ENCODE data around the gene PDSS2.

Gene PDSS2

GRCh38 chr6:107106165-107106564 is 353.2 kb downstream of the PDSS2 start:
- H3K4me1 ChIP-seq (ENCODE audit: control insufficient read depth, insufficient read depth, low read length, poor library complexity, severe bottlenecking) = peaks cover 5% of the 10 kb centered on the region
- no peak overlapping the region for H3K4me3 ChIP-seq (ENCODE audit: extremely low read depth, insufficient read depth, low read length, poor library complexity, severe bottlenecking)
- H3K27ac ChIP-seq (ENCODE audit: low read depth, low read length, severe bottlenecking) = no peak overlapping the region
- no peaks in the 10 kb centered on the region for H3K36me3 ChIP-seq (ENCODE audit: control insufficient read depth, insufficient read depth, low read length)
- H3K9me3 ChIP-seq (ENCODE audit: control insufficient read depth, low read length) = no peaks in the 10 kb centered on the region
- WGBS, 2 experiments (ENCODE audit: insufficient coverage in 2 of 2) = 47 to 53% methylated on average over 2 to 3 of the region's 3 CpGs

- H3K9me3 ChIP-seq (ENCODE audit: control insufficient read depth, low read length) = no peaks in the 10 kb centered on the region
- WGBS, 2 experiments (ENCODE audit: insufficient coverage in 2 of 2) = 80 to 89% methylated on average over 6 to 7 of the region's 7 CpGs
- H3K4me1 ChIP-seq (ENCODE audit: control insufficient read depth, insufficient read depth, low read length, poor library complexity, severe bottlenecking) = peaks cover 5% of the 10 kb centered on the region
- H3K27ac ChIP-seq (ENCODE audit: low read depth, low read length, severe bottlenecking) = no peak overlapping the region
- H3K4me3 ChIP-seq (ENCODE audit: extremely low read depth, insufficient read depth, low read length, poor library complexity, severe bottlenecking) = no peak overlapping the region
- no peaks in the 10 kb centered on the region for H3K36me3 ChIP-seq (ENCODE audit: control insufficient read depth, insufficient read depth, low read length)
Measured at GRCh38 chr6:107105511-107106116, 353.8 kb downstream of the PDSS2 start.

- Histone ChIP-seq H3K9me3 (ENCODE audit: control insufficient read depth, low read length) (no peaks in the 10 kb centered on the region), H3K4me3 (ENCODE audit: extremely low read depth, insufficient read depth, low read length, poor library complexity, severe bottlenecking) (no peak overlapping the region)
- WGBS, 2 experiments (ENCODE audit: insufficient coverage in 2 of 2) = 88 to 100% methylated on average over 6 of the region's 6 CpGs
Measured at GRCh38 chr6:107103082-107103481, 356.3 kb downstream of the PDSS2 start.

More at GRCh38 chr6:107103082-107103481, 356.3 kb downstream of the PDSS2 start:
- H3K27ac ChIP-seq (ENCODE audit: low read depth, low read length, severe bottlenecking) = no peak overlapping the region
- H3K4me1 ChIP-seq (ENCODE audit: control insufficient read depth, insufficient read depth, low read length, poor library complexity, severe bottlenecking) = peaks cover 5% of the 10 kb centered on the region
- H3K36me3 ChIP-seq (ENCODE audit: control insufficient read depth, insufficient read depth, low read length) = peaks cover 3% of the 10 kb centered on the region
